ENCODE measurements around the gene CCNH.

CCNH gene

GRCh38 chr5:87412630-87413342 is at the start of gene CCNH:
CCNH (minus strand) TSS chr5:87412930; CDS start chr5:87412794, 136 bp downstream.
- Histone ChIP-seq H3K9me3 (ENCODE audit: control insufficient read depth, insufficient read depth, low read length) (no peaks in the 10 kb centered on the region), H3K9ac (ENCODE audit: low read depth, low read length) (peak within 1 kb of the TSS; percentile 68), H3K36me3 (ENCODE audit: insufficient read depth, low read length) (peaks cover 11% of the 10 kb centered on the region), H3K4me1 (ENCODE audit: insufficient read depth, low read length) (no peaks in the 10 kb centered on the region)

GRCh38 chr5:87457706-87458105 is 45.0 kb upstream of the CCNH start:
- H3K36me3 ChIP-seq (ENCODE audit: insufficient read depth, low read length), result no peaks in the 10 kb centered on the region
- no peak overlapping the region for H3K9ac ChIP-seq (ENCODE audit: low read depth, low read length)
- H3K4me1 ChIP-seq (ENCODE audit: insufficient read depth, low read length), result no peaks in the 10 kb centered on the region
- H3K9me3 ChIP-seq (ENCODE audit: control insufficient read depth, insufficient read depth, low read length), result no peaks in the 10 kb centered on the region

- Histone ChIP-seq H3K9me3 (ENCODE audit: control insufficient read depth, insufficient read depth, low read length) (no peaks in the 10 kb centered on the region), H3K36me3 (ENCODE audit: insufficient read depth, low read length) (no peaks in the 10 kb centered on the region), H3K4me1 (ENCODE audit: insufficient read depth, low read length) (no peaks in the 10 kb centered on the region), H3K9ac (ENCODE audit: low read depth, low read length) (no peak overlapping the region)
Observed at GRCh38 chr5:87453801-87454200, 41.1 kb upstream of the CCNH start.

GRCh38 chr5:87452837-87453236 is 40.1 kb upstream of the CCNH start:
- H3K4me1 ChIP-seq (ENCODE audit: insufficient read depth, low read length), result no peaks in the 10 kb centered on the region
- no peak overlapping the region for H3K9ac ChIP-seq (ENCODE audit: low read depth, low read length)
- no peaks in the 10 kb centered on the region for H3K9me3 ChIP-seq (ENCODE audit: control insufficient read depth, insufficient read depth, low read length)
- H3K36me3 ChIP-seq (ENCODE audit: insufficient read depth, low read length), result no peaks in the 10 kb centered on the region

DNA sequence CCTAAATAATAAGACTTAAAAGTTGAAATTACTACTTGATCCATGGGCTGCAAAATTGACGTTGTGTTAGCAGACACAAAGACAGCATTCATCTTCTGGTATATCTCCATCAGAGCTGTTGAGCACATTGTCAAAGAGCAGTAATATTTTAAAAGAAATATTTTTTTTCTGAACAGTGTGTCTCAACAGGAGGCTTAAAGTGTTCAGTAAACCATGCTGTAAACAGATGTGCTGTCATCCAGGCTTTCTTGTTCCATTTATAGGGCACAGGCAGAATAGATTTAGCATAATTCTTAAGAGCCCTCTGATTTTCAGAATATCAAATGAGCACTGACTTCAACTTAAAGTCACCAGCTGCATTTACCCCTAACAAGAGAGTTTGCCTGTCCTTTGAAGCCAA is 29.7 kb upstream of the CCNH start:
- Histone ChIP-seq H3K9ac (ENCODE audit: low read depth, low read length) (no peak overlapping the region), H3K36me3 (ENCODE audit: insufficient read depth, low read length) (no peaks in the 10 kb centered on the region), H3K9me3 (ENCODE audit: control insufficient read depth, insufficient read depth, low read length) (no peaks in the 10 kb centered on the region), H3K4me1 (ENCODE audit: insufficient read depth, low read length) (no peaks in the 10 kb centered on the region)

DNA sequence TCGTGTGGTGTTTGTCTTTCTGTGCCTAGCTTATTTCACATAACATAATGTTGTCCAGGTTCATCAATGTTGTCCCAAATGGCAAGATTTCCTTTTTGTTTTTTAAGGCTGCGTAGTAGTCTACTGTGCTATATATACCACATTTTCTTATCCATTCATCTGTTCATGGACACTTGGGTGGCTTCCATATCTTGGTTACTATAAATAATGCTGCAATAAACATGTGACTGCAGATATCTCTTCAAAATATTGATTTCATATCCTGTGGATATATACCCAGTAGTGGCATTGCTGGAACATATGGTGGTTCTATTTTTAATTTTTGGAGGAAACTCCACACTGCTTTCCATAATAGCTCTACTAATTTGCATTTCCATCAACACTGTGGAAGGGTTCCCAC is 25.5 kb upstream of the CCNH start:
- Histone ChIP-seq H3K9ac (ENCODE audit: low read depth, low read length) (no peak overlapping the region), H3K36me3 (ENCODE audit: insufficient read depth, low read length) (no peaks in the 10 kb centered on the region), H3K9me3 (ENCODE audit: control insufficient read depth, insufficient read depth, low read length) (no peaks in the 10 kb centered on the region), H3K4me1 (ENCODE audit: insufficient read depth, low read length) (no peaks in the 10 kb centered on the region)

DNA sequence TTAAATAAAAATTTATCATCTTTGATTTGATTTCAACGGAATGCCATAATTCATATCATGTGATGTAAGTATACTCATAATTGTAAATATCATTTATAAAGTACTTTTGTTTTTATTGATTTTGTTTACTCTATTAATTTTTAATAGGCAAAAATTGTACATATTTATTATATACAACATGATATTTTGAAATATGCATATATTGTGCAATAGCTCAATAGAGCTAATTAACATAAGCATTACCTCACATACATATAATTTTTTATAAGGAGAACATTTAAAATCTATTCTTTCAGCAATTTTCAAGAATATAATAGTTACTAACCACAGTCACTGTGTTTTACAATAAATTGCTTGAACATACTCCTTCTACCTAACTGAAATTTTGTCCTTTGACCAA is 25.0 kb upstream of the CCNH start:
- Histone ChIP-seq H3K9me3 (ENCODE audit: control insufficient read depth, insufficient read depth, low read length) (no peaks in the 10 kb centered on the region), H3K4me1 (ENCODE audit: insufficient read depth, low read length) (no peaks in the 10 kb centered on the region), H3K9ac (ENCODE audit: low read depth, low read length) (no peak overlapping the region), H3K36me3 (ENCODE audit: insufficient read depth, low read length) (no peaks in the 10 kb centered on the region)

DNA sequence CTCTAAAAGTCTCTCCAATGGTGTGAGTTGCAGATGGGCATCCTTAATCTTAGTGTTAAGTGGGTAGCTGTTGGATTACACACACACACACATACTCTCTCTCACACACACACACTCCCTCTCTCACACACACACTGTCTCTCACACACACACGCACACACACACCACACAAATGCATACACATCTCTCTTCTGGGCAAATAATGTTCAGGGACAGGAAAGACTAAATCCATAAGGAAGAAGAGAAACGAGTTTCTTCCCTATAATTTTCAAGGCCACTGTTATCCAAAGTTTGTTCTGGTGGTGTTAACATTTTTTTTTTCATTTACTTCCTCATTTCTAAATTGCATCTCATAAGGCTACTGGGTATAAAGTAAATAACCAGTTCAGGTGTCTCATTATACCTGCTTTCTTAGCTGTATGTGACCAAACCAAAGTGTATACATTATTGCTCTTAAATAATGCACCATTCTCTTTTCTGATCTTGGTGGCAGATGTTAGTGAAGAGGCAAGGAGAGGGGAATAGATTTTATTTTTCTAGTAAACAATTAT is 22.5 kb upstream of the CCNH start:
- no peak overlapping the region for H3K9ac ChIP-seq (ENCODE audit: low read depth, low read length)
- H3K36me3 ChIP-seq (ENCODE audit: insufficient read depth, low read length), result no peaks in the 10 kb centered on the region
- H3K4me1 ChIP-seq (ENCODE audit: insufficient read depth, low read length), result no peaks in the 10 kb centered on the region
- no peaks in the 10 kb centered on the region for H3K9me3 ChIP-seq (ENCODE audit: control insufficient read depth, insufficient read depth, low read length)

- Histone ChIP-seq H3K9ac (ENCODE audit: low read depth, low read length) (no peak overlapping the region), H3K4me1 (ENCODE audit: insufficient read depth, low read length) (no peaks in the 10 kb centered on the region), H3K9me3 (ENCODE audit: control insufficient read depth, insufficient read depth, low read length) (no peaks in the 10 kb centered on the region), H3K36me3 (ENCODE audit: insufficient read depth, low read length) (no peaks in the 10 kb centered on the region)
Observed at GRCh38 chr5:87434461-87434860, 21.7 kb upstream of the CCNH start.

DNA sequence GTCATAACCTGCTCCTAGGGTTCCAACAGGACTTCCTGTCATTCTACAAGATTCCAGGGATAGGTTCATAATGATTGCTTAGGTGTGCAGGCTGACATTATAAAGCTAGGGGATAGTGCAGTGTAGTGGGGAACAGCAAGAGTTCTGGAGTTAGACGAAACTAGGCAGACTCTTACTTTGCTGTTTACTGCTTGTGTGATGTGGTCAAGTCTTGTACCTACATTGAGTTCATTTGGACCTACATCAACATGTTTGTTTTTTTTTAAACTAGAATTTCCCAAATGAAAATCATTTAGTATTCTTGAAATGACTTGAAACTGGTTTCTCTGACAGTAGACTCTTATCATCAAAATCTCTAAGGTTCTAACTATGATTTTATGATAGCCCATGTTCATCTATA is 21.2 kb upstream of the CCNH start:
- no peaks in the 10 kb centered on the region for H3K36me3 ChIP-seq (ENCODE audit: insufficient read depth, low read length)
- no peaks in the 10 kb centered on the region for H3K4me1 ChIP-seq (ENCODE audit: insufficient read depth, low read length)
- no peaks in the 10 kb centered on the region for H3K9me3 ChIP-seq (ENCODE audit: control insufficient read depth, insufficient read depth, low read length)
- H3K9ac ChIP-seq (ENCODE audit: low read depth, low read length), result no peak overlapping the region

DNA sequence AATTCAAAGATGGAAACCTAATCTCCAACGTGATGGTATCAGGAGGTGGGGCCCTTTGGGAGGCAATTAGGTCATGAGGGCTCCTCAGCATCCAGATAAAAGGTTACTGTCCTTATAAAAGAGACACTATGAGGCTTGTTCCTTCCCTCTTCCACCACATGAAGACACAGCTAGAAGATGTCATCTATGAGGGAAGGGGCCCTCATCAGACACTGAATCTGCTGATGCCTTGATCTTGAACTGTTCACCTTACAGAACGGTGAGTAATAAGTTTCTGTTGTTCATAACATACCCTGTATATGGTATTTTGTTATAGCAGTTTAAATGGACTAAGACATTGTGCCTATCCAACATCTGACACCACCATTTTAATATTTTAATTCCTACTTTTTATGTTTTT is 19.7 kb upstream of the CCNH start:
- H3K36me3 ChIP-seq (ENCODE audit: insufficient read depth, low read length), result no peaks in the 10 kb centered on the region
- H3K4me1 ChIP-seq (ENCODE audit: insufficient read depth, low read length), result no peaks in the 10 kb centered on the region
- no peak overlapping the region for H3K9ac ChIP-seq (ENCODE audit: low read depth, low read length)
- H3K9me3 ChIP-seq (ENCODE audit: control insufficient read depth, insufficient read depth, low read length), result no peaks in the 10 kb centered on the region

DNA sequence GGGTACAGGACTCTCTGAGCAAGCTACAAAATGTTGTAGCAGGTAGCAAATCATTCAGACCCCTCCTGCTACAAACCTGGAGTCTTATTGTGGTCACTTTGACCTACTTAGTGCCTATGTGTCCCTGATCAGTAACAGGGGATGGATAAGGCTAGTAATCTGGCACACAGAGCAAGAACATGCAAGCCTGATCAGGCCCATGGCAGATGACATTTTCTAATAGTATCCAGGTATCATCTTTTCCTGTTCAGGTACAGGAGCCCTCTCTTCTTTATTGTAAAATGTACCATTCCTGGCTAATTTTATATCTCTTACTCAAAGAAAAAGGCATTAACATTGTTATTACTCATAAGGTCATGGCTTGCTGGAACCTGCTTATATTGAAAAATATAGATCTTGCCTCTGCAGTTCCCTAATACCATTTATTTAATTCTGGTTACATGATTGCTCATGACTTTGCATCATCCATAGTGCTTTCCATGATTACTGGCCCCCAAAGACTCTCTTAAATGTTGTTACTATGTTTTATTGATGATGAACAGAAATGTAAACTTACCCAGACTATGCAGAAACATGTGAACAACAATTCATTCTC is 18.2 kb upstream of the CCNH start:
- no peaks in the 10 kb centered on the region for H3K9me3 ChIP-seq (ENCODE audit: control insufficient read depth, insufficient read depth, low read length)
- no peak overlapping the region for H3K9ac ChIP-seq (ENCODE audit: low read depth, low read length)
- no peaks in the 10 kb centered on the region for H3K4me1 ChIP-seq (ENCODE audit: insufficient read depth, low read length)
- H3K36me3 ChIP-seq (ENCODE audit: insufficient read depth, low read length), result no peaks in the 10 kb centered on the region

- Histone ChIP-seq H3K9ac (ENCODE audit: low read depth, low read length) (no peak overlapping the region), H3K4me1 (ENCODE audit: insufficient read depth, low read length) (no peaks in the 10 kb centered on the region), H3K36me3 (ENCODE audit: insufficient read depth, low read length) (no peaks in the 10 kb centered on the region), H3K9me3 (ENCODE audit: control insufficient read depth, insufficient read depth, low read length) (no peaks in the 10 kb centered on the region)
Observed at GRCh38 chr5:87423755-87424154, 11.0 kb upstream of the CCNH start.

DNA sequence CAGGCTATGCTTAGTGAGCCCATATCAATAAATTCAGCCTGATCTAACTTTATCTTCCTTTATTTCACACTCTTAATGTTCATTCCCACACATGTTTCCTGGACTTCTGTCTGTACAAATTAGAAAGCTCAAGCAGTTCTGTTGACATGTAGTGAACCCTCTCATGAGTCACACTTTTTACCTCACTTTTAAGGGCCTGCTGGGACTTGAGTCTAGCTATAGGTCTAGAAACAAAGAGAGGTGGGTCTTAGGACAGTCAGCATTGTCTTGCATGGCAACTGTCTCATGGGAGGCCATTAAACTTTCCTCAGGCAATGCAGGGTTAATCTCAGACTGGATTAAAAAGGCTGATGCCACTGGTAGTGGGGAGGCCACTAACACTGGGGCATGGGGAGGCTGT is 8.6 kb upstream of the CCNH start:
- no peaks in the 10 kb centered on the region for H3K9me3 ChIP-seq (ENCODE audit: control insufficient read depth, insufficient read depth, low read length)

GRCh38 chr5:87418506-87418905 is 5.8 kb upstream of the CCNH start:
- H3K36me3 ChIP-seq (ENCODE audit: insufficient read depth, low read length), result no peaks in the 10 kb centered on the region
- no peak overlapping the region for H3K9ac ChIP-seq (ENCODE audit: low read depth, low read length)
- no peaks in the 10 kb centered on the region for H3K4me1 ChIP-seq (ENCODE audit: insufficient read depth, low read length)
- no peaks in the 10 kb centered on the region for H3K9me3 ChIP-seq (ENCODE audit: control insufficient read depth, insufficient read depth, low read length)

More for the DNA sequence above, 8.6 kb upstream of the CCNH start:
- Histone ChIP-seq H3K9ac (ENCODE audit: low read depth, low read length) (no peak overlapping the region), H3K36me3 (ENCODE audit: insufficient read depth, low read length) (no peaks in the 10 kb centered on the region), H3K4me1 (ENCODE audit: insufficient read depth, low read length) (no peaks in the 10 kb centered on the region)
